Measurements from ENCODE around the gene EIF4G1.

- TF ChIP-seq CTCF (conservative IDR thresholded peaks at IDR 0.05; ENCODE audit: low read depth, low read length) (no peak), RFX5 (IDR thresholded peaks at IDR 0.05; ENCODE audit: low read depth, low read length) (no peak), POLR2A (IDR thresholded peaks at IDR 0.05; ENCODE audit: low read depth, low read length) (no peak), MAFK (IDR thresholded peaks at IDR 0.05; ENCODE audit: low read depth, low read length) (no peak), RCOR1 (IDR thresholded peaks at IDR 0.05; ENCODE audit: insufficient replicate concordance, low read length) (no peak), BHLHE40 (IDR thresholded peaks at IDR 0.05; ENCODE audit: low read depth, low read length) (no peak)
Observed at GRCh38 chr3:184290331-184290730, 24.1 kb upstream of the EIF4G1 start.

All from IMR-90 (cell line).